HG03025 (cell line): ENCODE results near the gene MATN1.
"Not testable (repeated sequence)": the region's sequence is repeated elsewhere in the genome, so short reads cannot be mapped to it uniquely, and the experiment has no call there.

ENCODE experiments used
- ATAC-seq: cut with Tn5 transposase; IDR thresholded peaks from one replicate; pipeline ENCODE4 v1.9.1; 2021; ENCODE audit warnings: mild to moderate bottlenecking, moderate library complexity; ENCODE audit not compliant: unreplicated experiment, low FRiP score

MATN1 gene, protein sequence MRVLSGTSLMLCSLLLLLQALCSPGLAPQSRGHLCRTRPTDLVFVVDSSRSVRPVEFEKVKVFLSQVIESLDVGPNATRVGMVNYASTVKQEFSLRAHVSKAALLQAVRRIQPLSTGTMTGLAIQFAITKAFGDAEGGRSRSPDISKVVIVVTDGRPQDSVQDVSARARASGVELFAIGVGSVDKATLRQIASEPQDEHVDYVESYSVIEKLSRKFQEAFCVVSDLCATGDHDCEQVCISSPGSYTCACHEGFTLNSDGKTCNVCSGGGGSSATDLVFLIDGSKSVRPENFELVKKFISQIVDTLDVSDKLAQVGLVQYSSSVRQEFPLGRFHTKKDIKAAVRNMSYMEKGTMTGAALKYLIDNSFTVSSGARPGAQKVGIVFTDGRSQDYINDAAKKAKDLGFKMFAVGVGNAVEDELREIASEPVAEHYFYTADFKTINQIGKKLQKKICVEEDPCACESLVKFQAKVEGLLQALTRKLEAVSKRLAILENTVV

DNA sequence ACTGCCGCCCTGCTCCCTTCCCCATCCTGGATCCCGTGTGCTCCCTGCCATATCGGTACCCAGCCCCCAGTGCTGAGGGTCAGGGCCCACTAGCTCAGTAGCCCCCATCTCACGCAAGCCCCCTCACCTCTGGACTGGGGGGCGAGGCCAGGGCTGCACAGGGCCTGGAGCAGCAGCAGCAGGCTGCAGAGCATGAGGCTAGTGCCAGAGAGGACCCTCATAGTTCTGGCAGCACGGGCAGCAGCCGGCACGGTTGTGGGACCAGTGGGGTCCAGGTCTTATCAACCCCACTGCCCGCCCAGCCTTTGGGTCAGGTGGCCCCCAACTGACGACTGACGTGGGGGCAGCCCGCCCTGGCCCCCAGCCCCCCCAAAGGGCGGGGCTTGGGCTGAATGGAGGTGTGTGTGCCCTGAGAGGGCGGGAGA is at the start of gene MATN1:
Gene MATN1, minus strand, starts transcription at position 255 of the 425 bp plus-strand sequence. Its CDS starts 34 bp downstream, at position 221.
- no peak for ATAC-seq

DNA sequence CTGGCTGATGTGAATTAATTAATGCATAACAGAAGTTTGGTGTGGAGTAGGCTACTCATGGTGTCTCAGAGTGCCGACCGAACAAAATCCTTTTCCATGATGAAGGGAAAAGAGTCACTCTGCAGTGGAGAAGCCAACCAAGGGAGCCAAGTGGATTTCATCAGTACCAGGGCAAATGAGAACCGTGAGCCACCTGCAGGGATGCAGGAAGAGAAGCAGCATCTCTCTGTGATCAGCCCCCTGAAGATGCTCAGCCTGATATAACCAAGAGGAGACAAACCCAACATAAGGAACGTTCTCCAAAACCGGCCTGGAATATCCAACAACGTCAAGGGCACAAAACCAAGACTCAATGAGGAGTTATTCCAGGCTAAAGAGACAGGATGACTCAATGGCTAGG is 47.6 kb upstream of the MATN1 start:
- ATAC-seq, result no peak

DNA sequence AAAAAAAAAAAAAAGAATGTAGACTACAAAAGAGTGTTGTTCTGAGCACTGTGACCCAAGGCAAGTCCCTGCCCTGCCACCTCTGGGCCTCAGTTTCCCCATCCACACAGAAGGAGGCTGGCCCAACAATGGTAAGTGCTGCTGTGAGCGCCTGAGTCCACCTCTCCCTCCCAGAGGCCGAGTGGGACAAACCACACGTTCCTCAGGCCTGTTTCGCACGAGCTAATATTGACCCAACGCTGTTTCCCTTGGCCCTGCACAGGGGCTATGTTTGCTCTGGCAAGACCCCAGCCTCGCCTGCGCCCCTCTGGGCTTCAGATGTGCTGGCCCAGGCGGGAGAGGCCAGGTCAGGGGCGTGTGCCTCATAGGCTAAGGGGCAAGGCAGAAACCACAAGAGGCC is 46.8 kb upstream of the MATN1 start:
- no peak for ATAC-seq

DNA sequence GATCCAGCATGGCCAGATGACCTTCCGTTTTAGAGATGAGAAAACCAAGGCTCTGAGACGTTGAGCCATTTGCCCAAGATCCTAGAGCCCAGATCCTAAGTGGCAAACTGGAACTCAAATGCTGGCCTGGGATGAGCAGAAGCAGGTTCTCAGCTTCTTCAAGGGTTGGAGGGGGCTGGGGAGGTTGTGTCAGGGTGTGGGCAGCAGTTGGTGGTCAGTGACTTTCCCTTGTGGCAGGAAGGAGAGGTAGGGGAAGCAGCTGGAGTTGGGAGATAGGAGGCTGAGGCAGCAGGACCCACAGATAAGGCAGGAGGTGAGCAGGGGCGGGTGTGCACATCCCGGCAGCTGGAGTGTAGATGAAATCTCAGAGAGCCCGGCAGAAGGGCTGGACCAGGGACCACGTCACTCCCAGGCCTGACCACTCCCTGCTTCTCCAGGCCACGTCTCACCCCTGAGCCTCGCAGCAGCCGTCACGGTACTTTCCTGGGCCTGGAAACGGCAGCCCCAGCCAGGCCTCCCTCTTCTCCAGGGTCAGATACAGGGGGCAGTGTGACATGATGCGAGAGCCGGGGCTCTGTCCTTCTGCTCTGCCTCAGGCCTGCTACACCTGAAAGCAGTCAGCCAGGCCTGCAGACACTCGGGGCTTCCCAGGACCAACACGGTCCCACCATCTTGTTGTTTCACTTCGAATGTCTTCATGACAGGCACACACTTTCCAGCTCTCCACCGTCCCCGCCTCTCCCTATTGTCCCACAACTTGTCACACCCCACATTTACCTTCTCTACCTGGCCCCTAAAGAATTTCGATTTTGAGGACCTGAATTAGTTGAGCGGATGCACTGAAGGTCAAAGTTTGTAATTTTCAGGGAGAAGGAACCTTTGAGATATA is 45.7 kb upstream of the MATN1 start:
- ATAC-seq, result no peak

DNA sequence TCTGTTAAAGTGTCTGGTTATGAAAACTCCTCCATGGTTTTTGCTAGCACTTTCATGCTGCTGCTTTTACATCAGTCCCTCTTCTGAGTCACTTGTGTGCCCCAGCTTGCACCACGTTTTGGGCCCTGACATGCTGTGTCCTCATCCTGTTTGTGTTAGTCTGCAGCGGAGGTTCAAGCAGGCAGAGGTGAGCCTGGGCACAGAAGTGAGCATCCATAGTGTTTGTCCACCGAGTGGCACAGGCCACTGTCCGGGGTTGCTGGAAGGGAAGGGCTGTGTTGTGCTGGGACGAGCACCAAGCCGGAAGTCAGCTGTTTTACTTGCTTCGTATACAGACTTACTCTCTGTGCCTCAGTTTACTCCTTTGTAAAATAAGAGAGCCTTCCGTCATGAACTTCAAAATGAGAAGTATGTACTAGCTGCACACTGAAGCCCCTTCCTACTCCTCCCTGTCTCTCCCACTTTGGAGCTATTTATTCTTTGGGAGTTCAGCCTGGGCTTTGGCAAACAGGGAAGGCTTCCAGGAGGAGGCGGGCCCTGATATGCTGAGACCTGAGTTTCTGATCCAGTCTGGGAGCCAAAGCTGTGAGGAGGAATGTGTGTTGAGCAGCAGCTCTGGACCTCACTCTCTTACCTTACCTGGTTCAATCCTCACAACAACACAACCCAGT is 44.9 kb upstream of the MATN1 start:
- ATAC-seq, result no peak

DNA sequence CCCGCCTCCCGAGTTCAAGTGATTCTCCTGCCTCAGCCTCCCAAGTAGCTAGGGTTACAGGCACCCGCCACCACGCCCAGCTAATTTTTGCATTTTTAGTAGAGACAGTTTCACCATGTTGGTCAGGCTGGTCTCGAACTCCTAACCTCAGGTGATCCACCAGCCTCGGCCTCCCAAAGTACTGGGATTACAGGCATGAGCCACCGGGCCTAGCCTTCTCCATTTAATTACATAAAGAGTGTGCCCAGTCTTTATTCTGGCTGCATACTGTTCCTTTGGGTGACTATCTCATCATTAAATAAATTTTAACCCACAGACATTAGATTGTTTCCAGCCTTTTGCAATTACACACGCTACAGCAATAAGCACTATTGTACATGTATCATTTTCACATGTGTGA is 43.6 kb upstream of the MATN1 start:
- ATAC-seq, result not testable (repeated sequence)

DNA sequence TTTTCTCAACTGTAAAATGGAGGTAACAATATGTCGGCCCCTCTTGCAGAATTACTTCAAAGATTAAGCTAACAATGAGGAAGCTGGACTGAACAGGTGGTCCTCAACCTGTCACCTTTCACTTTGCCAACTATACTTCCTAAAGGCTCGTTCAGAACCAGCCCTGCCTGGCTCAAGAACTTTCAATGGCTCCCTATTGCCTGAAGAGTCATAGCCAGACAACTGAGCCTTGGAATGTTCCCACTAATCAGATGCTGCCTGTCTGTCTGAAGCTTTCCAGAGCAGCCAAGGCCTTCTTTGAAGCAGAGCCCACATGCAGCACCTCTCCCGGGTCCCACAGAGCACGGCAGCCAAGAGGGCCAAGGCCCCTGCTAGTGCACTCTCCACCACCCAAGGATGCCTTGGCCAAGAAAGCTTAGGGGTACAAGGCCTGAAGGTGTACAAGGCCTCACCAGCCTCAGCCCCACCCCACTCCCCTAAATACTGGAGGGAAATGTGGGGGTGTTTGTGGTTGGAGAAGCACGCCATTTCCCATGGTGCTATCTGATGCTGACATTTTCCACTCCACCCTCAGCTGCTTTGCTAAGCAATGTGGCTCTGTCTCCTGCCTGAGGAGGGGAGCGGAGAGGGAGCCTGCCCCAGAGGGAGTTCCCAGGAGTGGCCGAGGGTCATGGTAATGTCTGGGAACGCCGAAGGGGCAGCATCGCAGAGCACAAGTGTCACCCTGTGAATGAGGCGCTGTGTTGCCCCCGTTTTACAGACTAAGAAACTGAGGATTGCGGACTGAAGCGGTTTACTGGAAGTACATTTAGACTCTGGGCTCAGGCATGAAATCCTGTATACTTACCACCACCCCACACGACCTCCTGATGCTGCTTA is 42.4 kb upstream of the MATN1 start:
- no peak for ATAC-seq

DNA sequence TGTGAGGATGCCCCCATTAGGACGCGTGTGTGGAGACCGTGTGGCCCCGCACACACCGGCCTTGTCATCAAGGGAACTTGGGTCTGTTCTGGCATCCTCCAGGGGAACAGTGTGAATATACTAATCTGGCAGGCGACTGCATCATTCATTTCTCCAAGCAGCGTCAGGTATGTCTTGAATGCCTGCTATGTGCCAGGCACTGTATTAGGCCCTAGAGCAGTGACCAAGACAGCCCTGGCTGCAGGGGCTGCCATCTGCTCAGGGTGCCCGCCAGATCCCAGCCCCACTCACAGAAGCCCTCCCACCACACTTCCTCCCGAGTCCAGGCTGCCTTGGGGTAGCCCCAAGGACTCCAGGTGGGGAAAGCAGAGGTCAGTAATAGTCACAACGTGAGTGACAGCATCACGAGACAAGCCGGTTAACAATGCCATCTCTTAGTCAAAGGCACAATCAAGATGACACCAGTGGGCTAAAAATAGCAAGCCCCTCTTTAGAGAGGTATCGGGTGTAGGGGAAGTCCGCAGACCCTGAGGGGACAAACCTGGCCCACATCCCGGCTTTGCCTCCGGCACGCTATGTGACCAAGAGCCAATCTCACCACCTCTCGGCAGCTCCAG is 41.7 kb upstream of the MATN1 start:
- no peak for ATAC-seq

DNA sequence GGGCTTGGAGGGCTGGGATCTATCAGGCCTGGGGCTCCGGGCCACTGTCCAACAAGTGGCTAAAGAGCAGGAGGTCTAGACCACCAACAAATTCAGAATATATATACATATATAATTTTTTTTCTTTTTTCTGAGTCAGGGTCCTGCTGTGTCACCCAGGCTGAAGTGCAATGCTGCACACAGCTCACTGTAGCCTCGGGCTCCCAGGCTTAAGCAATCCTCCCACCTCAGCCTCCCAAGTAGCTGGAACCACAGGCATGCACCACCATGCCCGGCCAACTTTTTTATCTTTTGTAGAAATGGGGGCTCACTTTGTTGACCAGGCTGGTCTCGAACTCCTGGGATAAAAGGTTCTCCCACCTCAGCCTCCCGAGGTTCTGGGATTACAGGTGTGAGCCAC is 41.0 kb upstream of the MATN1 start:
- ATAC-seq, result no peak

DNA sequence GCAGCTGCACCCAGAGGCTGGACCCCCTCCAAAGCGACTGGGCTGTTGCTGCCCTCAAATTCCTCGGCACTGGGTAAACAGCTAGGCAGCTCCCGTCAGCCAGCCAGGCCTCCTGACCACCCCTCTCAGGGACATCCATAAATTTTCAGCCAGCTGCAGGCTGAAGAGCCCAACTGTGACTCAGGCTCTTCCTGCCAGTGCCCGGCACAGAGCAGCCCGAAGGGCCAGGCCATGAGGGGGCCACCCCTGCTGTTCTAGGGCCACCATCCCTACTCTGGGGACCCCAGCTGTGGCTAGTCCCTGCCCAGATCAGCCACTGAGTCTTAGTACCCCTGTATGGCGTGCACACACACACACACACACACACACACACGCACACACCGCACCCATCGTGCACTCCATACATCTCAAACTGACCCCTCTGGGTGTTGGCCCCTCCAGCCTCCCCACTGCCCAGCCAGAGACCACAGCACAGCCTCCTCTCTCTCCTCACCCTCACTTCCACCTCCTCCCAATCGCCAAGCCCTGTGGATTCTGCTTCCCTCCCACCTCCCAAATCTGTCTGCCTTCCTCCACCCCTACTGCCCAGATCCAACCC is 40.4 kb upstream of the MATN1 start:
- ATAC-seq, result no peak

DNA sequence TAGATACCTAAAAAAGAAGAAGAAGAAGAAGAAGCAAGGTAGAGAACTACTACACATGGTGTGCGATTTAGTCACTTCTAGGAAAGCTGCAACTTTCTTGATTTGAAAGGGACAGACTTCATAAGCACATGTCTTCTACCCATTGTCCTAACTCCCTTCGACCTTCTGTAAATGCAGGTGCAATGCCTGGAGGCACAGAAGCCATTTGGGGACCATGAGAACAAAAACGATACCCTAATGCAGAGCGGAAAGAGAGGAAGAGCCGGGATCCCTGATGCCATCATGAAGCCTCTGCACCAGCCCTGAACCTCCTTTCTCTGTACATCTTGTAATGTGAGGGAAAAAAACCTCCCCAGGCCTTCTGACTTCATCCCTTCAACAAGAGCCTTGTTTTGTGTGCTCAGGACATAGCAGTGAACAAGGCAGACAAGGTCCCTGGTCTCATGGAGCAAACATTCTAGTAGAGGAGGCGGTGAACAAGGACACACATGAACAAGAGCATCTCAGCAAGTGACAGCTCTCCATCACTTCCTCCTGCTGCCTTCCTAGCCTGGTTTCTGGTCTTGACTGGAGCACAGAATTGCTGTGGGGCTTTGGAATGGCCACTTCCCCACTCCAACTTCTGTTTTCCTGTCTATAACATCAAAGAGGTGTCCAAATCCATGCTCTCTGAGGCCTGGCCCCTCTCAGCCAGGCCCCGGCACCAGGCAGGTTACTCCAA is 39.7 kb upstream of the MATN1 start:
- ATAC-seq, result no peak

DNA sequence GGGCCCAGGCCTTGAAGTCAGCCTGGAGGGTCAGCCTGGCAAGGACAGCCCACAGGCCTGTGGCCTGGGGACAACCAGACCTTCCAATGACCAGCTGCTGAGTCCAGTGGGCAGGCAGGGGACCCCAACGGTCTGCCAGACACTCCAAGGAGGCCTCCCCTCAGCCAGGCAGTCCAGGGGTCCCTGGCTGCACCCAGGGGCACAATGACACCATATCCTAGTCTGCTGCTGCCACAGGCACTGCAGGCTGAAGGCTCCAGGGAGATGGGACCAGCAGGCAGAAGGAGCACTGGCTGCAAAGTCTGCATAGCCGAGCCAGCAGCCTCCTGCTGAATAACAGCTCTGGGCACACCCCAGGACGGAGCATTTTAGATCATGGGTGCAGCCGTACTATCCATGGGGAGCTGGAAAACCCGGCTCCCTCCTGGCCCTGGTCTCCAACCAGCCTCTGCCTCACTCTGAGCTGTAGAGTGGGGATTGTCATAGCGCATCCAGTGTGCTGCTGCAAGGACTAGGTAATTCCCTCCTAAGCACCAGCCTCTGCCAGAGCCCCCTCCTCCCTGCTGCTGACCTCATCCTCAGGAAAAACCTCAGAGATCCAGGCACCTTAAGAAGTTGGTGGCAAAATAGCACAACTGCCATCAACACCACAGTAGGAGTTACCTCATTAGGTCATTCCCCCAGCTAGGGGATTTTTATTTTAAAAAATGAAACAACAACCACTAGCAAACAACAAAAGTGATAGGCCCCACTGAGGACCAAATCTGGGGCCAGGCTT is 39.0 kb upstream of the MATN1 start:
- no peak for ATAC-seq

DNA sequence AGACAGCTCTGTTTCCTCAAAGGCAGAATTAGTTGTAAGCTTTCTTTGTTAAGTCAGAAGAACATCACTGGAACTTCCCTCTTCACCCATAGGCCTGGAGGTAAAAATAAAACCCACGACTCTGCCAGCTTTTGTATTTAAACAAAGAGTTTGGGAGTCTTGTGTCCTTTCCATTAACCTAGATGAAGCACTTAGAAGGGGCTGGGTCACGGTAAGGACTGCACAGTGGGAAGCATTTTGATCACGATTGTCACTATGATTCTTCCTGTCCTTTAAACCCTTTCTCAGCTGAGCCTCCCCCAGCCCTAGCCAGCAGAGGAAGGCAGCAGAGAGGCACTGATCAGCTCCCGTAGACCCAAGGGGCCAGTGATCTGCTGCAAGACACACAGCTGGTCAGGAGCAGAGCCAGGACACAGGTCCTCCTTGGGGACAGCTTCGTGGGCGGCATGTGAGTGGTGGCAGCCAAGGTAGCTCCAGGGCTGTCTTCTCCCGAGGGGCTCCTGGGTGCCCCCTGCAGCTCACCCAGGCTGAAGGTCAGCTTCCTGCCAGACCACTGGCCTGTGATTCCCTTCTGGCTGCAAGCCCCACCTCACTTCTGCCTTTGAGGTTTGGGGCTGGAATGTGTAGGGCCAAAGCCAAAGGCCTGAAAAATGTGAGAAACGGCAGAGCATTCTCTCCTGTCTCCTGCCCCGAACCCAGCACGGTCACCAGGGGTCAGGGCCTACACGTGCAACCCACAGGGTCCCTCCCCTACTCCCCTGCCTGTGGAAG is 38.2 kb upstream of the MATN1 start:
- ATAC-seq, result no peak

DNA sequence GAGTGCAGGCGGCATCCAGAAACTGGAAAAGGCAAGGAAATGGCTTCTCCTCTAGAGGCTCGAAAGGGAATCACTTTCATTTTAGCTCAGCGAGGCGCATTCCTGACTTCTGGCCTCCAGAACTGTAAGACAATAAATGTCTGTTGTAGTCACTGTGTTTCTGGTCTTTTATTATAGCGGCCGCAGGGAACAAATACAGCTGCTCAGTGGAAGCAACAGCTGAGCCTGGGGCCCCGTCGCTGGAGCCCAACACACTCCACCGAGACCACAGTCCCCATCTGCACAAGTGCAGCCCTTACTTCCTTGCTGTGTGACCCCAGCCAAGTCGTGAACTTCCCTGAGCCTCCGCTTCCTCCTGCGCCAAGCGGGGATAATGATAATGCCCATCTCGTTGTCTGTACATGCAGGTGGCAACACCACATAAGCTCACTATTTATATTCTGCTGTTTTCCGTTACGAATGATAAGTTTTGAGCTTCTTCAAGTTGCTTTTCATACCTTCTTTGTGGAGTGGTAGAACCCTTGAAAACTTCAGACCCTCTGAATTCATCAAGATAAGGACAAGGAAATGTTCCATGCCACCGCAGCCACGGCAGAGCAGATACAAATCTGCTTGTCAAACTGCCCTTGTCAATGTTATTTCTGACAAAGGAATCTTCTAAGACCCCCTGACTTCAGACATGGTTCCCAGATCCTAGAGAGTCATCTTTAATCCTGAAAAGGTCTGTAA is 37.4 kb upstream of the MATN1 start:
- ATAC-seq, result no peak

DNA sequence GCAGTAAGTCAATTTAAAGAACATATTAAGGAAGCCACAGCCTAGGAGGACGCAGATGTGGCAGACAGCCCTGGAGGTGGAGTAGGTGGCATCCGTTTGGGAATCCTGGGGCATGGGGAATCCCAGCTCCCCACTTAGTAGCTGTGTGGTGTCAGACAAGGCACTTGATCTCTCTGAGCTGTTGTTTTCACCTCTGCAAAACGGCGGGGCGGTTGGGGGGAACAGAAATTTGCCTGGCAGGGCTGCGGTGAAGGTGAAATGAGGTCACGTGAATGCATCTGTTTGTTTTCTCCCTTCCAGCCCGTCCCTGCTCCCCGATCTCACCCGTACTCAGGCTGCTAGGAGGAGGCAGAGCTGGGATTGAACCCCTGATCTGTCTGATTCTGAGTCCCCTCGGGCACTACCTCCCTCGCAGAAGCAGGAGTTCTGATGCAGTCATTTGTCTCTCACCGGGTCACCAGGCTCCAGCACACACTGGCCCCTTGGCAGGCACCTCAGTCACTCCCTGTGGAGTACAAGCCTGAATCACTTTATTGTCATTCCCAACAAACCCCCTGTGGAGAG is 36.4 kb upstream of the MATN1 start:
- ATAC-seq, result no peak

DNA sequence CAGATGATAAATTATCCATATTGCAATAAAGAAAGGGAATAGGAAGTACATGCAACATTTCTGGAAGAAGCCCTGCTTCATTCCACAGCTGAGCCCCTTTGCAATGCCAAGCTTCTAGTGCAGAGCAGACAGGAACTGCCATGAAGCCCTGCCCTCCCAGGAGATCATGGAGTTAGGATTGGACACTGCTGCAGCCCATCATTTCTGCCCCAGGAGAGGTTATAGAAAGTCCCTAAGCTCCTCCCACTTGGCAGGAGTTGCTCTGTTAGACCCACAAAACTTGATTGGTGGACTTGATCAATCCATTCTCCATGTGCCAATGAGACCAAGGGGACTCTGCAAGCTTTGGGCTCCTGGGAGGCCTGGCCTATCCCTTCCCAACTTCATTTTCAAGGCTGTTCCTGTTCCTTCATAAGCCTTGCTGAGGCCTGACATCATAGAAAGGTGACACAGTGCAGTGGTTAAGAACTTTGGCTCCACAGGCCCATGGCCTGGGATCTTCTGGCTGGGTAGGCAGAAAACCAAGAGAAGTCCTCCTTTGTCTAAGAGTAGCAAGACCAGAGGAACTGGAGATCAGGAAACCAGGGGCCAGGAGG is 35.5 kb upstream of the MATN1 start:
- no peak for ATAC-seq
